GM21528 (cell line): Measurements from ENCODE around the gene PPP1R7.

ENCODE experiments used
- ATAC-seq: cut with Tn5 transposase; IDR thresholded peaks from one replicate; pipeline ENCODE4 v1.9.1; 2021; ENCODE audit warnings: mild to moderate bottlenecking, moderate library complexity; ENCODE audit not compliant: unreplicated experiment, low FRiP score

Gene PPP1R7

GRCh38 chr2:241118737-241119505, 31.3 kb upstream of the PPP1R7 start:
- no peak for ATAC-seq

GRCh38 chr2:241120440-241120839, 29.8 kb upstream of the PPP1R7 start:
- ATAC-seq = no peak

- no peak for ATAC-seq
Observed at GRCh38 chr2:241121008-241121407, 29.3 kb upstream of the PPP1R7 start.

GRCh38 chr2:241122376-241123002, 27.8 kb upstream of the PPP1R7 start:
- ATAC-seq = no peak

GRCh38 chr2:241123816-241124536, 26.3 kb upstream of the PPP1R7 start:
- no peak for ATAC-seq

GRCh38 chr2:241125626-241126025, 24.6 kb upstream of the PPP1R7 start:
- no peak for ATAC-seq

GRCh38 chr2:241126201-241126611, 24.1 kb upstream of the PPP1R7 start:
- no peak for ATAC-seq

- no peak for ATAC-seq
Observed at GRCh38 chr2:241126771-241127202, 23.5 kb upstream of the PPP1R7 start.

- ATAC-seq = no peak
Observed at GRCh38 chr2:241128266-241128665, 22.0 kb upstream of the PPP1R7 start.

GRCh38 chr2:241129086-241129871, 21.0 kb upstream of the PPP1R7 start:
- no peak for ATAC-seq

GRCh38 chr2:241130316-241130715, 20.0 kb upstream of the PPP1R7 start:
- ATAC-seq = no peak

- ATAC-seq = no peak
Observed at GRCh38 chr2:241131531-241131930, 18.7 kb upstream of the PPP1R7 start.

GRCh38 chr2:241132538-241133435, 17.5 kb upstream of the PPP1R7 start:
- ATAC-seq = no peak

GRCh38 chr2:241133436-241133820, 16.8 kb upstream of the PPP1R7 start:
- no peak for ATAC-seq

- no peak for ATAC-seq
Observed at GRCh38 chr2:241134711-241135110, 15.6 kb upstream of the PPP1R7 start.

GRCh38 chr2:241135737-241136136, 14.5 kb upstream of the PPP1R7 start:
- no peak for ATAC-seq

- no peak for ATAC-seq
Observed at GRCh38 chr2:241136191-241136590, 14.1 kb upstream of the PPP1R7 start.

GRCh38 chr2:241136661-241137260, 13.5 kb upstream of the PPP1R7 start:
- no peak for ATAC-seq
